Measurements from ENCODE around the gene HNRNPF.

DNA sequence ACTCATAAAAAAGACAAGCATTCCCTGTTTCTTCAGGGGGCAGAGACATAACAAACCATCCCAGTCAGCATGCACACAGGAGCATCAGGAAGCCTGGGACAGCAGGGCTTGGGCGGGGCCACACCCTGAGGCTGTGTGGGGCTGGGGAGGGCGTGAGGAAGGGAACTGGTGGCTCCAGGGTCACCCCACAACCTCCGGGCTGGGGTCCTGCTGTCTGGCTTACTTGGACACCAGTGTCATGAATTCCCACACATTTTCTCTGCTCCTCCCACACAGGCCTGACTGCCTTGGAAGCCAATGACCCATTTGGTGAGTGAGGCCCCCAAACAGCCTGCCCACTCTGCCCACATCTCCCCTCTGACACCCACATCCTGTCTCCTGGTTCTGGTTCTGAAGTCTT lies 34.8 kb downstream of the HNRNPF start:
- TF ChIP-seq CTCF (IDR thresholded peaks at IDR 0.05) (no peak), USF2 (IDR thresholded peaks at IDR 0.05) (no peak), POLR2A (IDR thresholded peaks at IDR 0.05; ENCODE audit: low read length) (no peak), PBX3 (IDR thresholded peaks at IDR 0.05) (no peak), CBX2 (IDR thresholded peaks at IDR 0.05; ENCODE audit: borderline replicate concordance, low read depth) (no peak), RFX5 (IDR thresholded peaks at IDR 0.05) (no peak), NFE2L2 (conservative IDR thresholded peaks at IDR 0.05; ENCODE audit: low read length) (no peak), KDM5A (IDR thresholded peaks at IDR 0.05) (no peak), CHD4 (IDR thresholded peaks at IDR 0.05; ENCODE audit: borderline replicate concordance) (no peak), CEBPB (IDR thresholded peaks at IDR 0.05) (no peak), FOSL2 (IDR thresholded peaks at IDR 0.05) (no peak), FOSL2 (CRISPR knock-in tag; IDR thresholded peaks at IDR 0.05) (no peak), PHF8 (IDR thresholded peaks at IDR 0.05; ENCODE audit: borderline replicate concordance, low read depth) (no peak)
- TF ChIP-seq, protein P1, sequence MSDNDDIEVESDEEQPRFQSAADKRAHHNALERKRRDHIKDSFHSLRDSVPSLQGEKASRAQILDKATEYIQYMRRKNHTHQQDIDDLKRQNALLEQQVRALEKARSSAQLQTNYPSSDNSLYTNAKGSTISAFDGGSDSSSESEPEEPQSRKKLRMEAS (IDR thresholded peaks at IDR 0.05): no peak
- TF ChIP-seq, protein P2, sequence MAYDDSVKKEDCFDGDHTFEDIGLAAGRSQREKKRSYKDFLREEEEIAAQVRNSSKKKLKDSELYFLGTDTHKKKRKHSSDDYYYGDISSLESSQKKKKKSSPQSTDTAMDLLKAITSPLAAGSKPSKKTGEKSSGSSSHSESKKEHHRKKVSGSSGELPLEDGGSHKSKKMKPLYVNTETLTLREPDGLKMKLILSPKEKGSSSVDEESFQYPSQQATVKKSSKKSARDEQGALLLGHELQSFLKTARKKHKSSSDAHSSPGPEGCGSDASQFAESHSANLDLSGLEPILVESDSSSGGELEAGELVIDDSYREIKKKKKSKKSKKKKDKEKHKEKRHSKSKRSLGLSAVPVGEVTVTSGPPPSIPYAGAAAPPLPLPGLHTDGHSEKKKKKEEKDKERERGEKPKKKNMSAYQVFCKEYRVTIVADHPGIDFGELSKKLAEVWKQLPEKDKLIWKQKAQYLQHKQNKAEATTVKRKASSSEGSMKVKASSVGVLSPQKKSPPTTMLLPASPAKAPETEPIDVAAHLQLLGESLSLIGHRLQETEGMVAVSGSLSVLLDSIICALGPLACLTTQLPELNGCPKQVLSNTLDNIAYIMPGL (CRISPR knock-in tag; IDR thresholded peaks at IDR 0.05; ENCODE audit: borderline replicate concordance): no peak

Measured in A549 (cell line).